CD4-positive, alpha-beta T cell (primary cell): ENCODE results near the gene DDRGK1. TPM values are rescaled to one million over a fixed set of nuclear protein-coding genes. Genes with fewer than 3 reads are reported as not detected.

Experiments
- ATAC-seq: fragments of 200-7000 bp; cut with Tn5 transposase; one replicate; pipeline ENCODE4 v1.10.0; 2022; ENCODE audit warnings: mild to moderate bottlenecking; ENCODE audit not compliant: poor library complexity
- CTCF ChIA-PET: fragments of 350-600 bp; sonication (Branson Sonifier 250); formaldehyde crosslinking; loops from one replicate; lab custom pipeline; 2021; ENCODE audit warnings: antibody characterized with exemption, inconsistent platforms; lab: Charles Lee
- POLR2A ChIA-PET: fragments of 350-600 bp; sonication (Branson Sonifier 250); formaldehyde crosslinking; loops from one replicate; lab custom pipeline; 2021; ENCODE audit warnings: antibody characterized with exemption, inconsistent platforms; lab: Charles Lee
- DNase-seq, 14 experiments: peaks; one replicate each; pipeline ENCODE4 v3.0.0-alpha.2; 2013 to 2020; ENCODE audit warnings: mixed read lengths in 2 of 14
- H3K27ac ChIP-seq, 2 donors: one replicate each; pipeline versions ENCODE4 v1.5.1 to v1.7.0; 2013; ENCODE audit warnings: low read length in 2 of 2, low read depth in 1 of 2, mild to moderate bottlenecking in 1 of 2
- H3K27me3 ChIP-seq, 2 experiments: 1 replicate in 1 of 2; 2 replicates in 1 of 2; pipeline versions ENCODE4 v1.6.1 to v1.7.0; 2013; ENCODE audit warnings: low read length in 2 of 2, control low read depth in 1 of 2, mild to moderate bottlenecking in 1 of 2, moderate library complexity in 1 of 2; ENCODE audit not compliant: insufficient read depth in 2 of 2, control insufficient read depth in 1 of 2
- H3K36me3 ChIP-seq: one replicate; pipeline ENCODE4 v1.6.1; 2013; ENCODE audit warnings: low read length, control low read depth; ENCODE audit not compliant: insufficient read depth
- H3K4me1 ChIP-seq: one replicate; pipeline ENCODE4 v1.6.1; 2013; ENCODE audit warnings: low read length, control low read depth; ENCODE audit not compliant: insufficient read depth
- H3K4me3 ChIP-seq: one replicate; pipeline ENCODE4 v1.5.1; 2013; ENCODE audit warnings: mild to moderate bottlenecking, low read length, moderate library complexity
- H3K9me3 ChIP-seq, 2 experiments: 1 replicate in 1 of 2; 2 replicates in 1 of 2; pipeline versions ENCODE4 v1.6.1 to v1.7.0; 2013; ENCODE audit warnings: low read length in 2 of 2, mild to moderate bottlenecking in 2 of 2, control low read depth in 1 of 2, moderate library complexity in 1 of 2; ENCODE audit not compliant: control insufficient read depth in 1 of 2, insufficient read depth in 1 of 2
- H3K27ac Mint-ChIP-seq: one replicate; pipeline ENCODE4 v1.8.0; 2020; ENCODE audit warnings: mixed read lengths
- H3K27me3 Mint-ChIP-seq: one replicate; pipeline ENCODE4 v1.8.0; 2021; ENCODE audit warnings: mixed read lengths
- H3K36me3 Mint-ChIP-seq: one replicate; pipeline ENCODE4 v1.8.0; 2021; ENCODE audit warnings: low read depth, mixed read lengths
- H3K4me1 Mint-ChIP-seq: one replicate; pipeline ENCODE4 v1.8.0; 2021; ENCODE audit warnings: low read depth, mixed read lengths
- H3K4me3 Mint-ChIP-seq: one replicate; pipeline ENCODE4 v1.8.0; 2020; ENCODE audit warnings: mild to moderate bottlenecking, mixed read lengths
- H3K9me3 Mint-ChIP-seq: one replicate; pipeline ENCODE4 v1.8.0; 2020; ENCODE audit warnings: mixed read lengths
- intact Hi-C, 2 experiments: fragments of 100-400 bp; cut with DNase I in 1 of 2; cut with micrococcal nuclease in 1 of 2; formaldehyde crosslinking; loops; one replicate each; pipeline versions ENCODE4 v1.15.1 to v1.9.0; 2023 to 2025; cut with DNase I, micrococcal nuclease
- total RNA-seq, 174 experiments: library from RNA in 2 of 174; stranded (reverse) in 2 of 174; gene quantifications; one replicate each; pipeline ENCODE4 v1.2.3 and lab custom pipeline; 2021 to 2026
- TF ChIP-seq, protein P1 (sequence below): fragments of 200-600 bp; IDR thresholded peaks from one replicate; pipeline ENCODE4 v1.8.0; 2022; ENCODE audit warnings: antibody characterized with exemption, mild to moderate bottlenecking

Gene DDRGK1
- total RNA-seq, 2 experiments from 2014 or later = 40.7 to 43.4 TPM

DNA sequence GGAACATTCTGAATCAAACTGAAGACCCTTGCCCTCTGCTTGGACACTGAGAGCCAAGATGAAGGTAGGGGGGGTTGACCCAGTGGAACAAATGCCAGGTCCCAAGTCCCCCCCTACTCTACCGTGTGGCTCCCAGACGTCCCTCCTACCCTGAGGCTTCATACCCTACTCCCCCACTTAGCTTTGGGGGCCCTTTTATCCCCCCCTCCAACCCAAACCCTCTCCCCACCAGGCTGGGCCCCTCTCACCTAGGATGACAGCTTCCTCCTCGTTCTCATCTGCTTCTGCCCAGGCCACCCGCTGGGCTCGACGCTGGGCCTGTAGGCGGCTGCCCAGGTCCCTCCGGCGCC, 1.5 kb downstream of the DDRGK1 start:
- TF ChIP-seq, protein P1, sequence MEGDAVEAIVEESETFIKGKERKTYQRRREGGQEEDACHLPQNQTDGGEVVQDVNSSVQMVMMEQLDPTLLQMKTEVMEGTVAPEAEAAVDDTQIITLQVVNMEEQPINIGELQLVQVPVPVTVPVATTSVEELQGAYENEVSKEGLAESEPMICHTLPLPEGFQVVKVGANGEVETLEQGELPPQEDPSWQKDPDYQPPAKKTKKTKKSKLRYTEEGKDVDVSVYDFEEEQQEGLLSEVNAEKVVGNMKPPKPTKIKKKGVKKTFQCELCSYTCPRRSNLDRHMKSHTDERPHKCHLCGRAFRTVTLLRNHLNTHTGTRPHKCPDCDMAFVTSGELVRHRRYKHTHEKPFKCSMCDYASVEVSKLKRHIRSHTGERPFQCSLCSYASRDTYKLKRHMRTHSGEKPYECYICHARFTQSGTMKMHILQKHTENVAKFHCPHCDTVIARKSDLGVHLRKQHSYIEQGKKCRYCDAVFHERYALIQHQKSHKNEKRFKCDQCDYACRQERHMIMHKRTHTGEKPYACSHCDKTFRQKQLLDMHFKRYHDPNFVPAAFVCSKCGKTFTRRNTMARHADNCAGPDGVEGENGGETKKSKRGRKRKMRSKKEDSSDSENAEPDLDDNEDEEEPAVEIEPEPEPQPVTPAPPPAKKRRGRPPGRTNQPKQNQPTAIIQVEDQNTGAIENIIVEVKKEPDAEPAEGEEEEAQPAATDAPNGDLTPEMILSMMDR = no peak
- POLR2A ChIA-PET = interaction anchor here (0.8 to 1.5 kb wide), 5 partner anchors 15 to 110 kb away, joined by 3 to 7 read pairs (median 4); partner anchors contain the start of genes FASTKD5 and UBOX5
- Mint-ChIP-seq H3K9me3 (no peaks in the 10 kb centered on the region), H3K4me1 (peaks cover 26% of the 10 kb centered on the region), H3K27ac (peak overlapping the region; percentile 92), H3K4me3 (peak overlapping the region; percentile 96), H3K27me3 (no peaks in the 10 kb centered on the region), H3K36me3 (peaks cover 41% of the 10 kb centered on the region)
- Histone ChIP-seq H3K9me3 (no peaks in the 10 kb centered on the region), H3K4me1 (peaks cover 25% of the 10 kb centered on the region), H3K27me3 (no peaks in the 10 kb centered on the region), H3K36me3 (peaks cover 26% of the 10 kb centered on the region), H3K27ac (peak overlapping the region; percentile 78 to 83), H3K4me3 (peak overlapping the region; percentile 99)
- no peak for DNase-seq
- CTCF ChIA-PET = no interaction called here
- intact Hi-C loops = loop anchor here in 1 of 2 experiments (5.0 to 10.0 kb wide), 2 partner anchors 41 to 158 kb away; partner anchors contain the start of genes GNRH2 and MRPS26
- no peak for ATAC-seq

DNA sequence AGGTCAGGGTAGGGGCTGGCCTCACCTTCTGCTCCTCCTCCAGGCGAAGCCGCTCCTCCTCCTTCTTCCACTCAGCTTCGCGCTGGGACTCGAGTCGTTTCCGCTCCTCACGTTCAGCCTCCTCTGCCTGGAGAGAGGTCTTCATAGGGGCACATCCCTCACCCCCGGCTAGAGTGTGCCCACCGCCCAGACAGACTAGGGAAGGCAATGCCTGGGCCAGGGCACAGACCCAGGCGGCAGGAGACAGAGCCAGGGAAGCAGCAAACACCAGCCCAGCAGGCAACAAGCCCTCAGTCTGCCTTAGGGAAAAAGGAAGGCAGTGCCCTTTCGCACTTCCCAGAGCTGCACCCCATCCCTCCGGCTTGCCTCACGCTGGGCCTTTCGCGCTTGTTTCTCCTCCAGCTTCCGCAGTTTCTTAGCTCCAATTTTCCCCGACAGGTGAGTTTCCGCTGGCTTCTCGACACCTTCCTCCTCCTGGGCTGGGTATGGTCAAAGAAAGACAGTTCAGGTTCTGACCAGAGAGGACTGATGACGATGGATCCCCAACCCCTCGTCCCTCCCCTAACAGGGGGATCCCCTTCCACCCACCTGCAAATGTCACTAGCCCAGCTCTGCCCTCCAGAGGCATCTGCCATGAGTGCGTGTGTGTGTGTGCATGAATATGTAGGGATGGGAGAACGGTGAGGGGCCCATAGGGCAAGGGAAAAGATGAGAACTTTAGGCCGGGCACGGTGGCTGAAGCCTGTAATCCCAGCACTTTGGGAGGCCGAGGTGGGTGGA, 4.3 kb downstream of the DDRGK1 start:
- H3K27ac Mint-ChIP-seq = no peak overlapping the region
- H3K4me1 ChIP-seq = peaks cover 25% of the 10 kb centered on the region
- H3K36me3 ChIP-seq = peaks cover 45% of the 10 kb centered on the region
- POLR2A ChIA-PET = no interaction called here
- no peaks in the 10 kb centered on the region for H3K9me3 ChIP-seq
- H3K4me1 Mint-ChIP-seq = peaks cover 32% of the 10 kb centered on the region
- no peaks in the 10 kb centered on the region for H3K27me3 ChIP-seq
- no peak overlapping the region for H3K27ac ChIP-seq
- no peak overlapping the region for H3K4me3 Mint-ChIP-seq
- CTCF ChIA-PET = interaction anchor here (0.9 kb wide), 1 partner anchor 17 kb away, joined by 4 read pairs; no protein-coding TSS in a partner anchor
- DNase-seq = no peak
- H3K9me3 Mint-ChIP-seq = no peaks in the 10 kb centered on the region
- TF ChIP-seq, protein P1 = no peak
- H3K36me3 Mint-ChIP-seq = peaks cover 65% of the 10 kb centered on the region
- intact Hi-C loops = loop anchor here in 1 of 2 experiments (5.0 to 10.0 kb wide), 2 partner anchors 38 to 155 kb away; partner anchors contain the start of genes GNRH2 and MRPS26
- no peak for ATAC-seq
- H3K4me3 ChIP-seq = no peak overlapping the region
- no peaks in the 10 kb centered on the region for H3K27me3 Mint-ChIP-seq

DNA sequence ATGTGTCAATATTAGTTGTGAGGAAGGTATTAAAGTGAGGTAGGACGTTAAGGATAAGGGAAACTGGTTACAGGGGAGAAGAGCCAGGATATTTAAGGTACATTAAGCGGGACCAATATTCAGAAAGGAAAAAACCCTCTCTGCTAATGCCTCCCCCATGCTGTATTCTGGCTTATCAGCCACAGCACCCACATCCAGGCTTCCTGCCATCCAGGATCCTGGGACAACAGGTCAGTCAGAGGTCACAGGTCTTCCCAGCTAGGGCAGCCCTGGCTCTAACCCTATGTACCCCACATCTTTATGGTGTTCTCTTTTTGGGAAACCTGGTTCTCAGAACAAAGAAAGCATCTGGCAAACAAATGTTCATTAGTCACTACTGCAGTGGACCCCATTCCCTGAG, 5.3 kb downstream of the DDRGK1 start:
- H3K27me3 Mint-ChIP-seq = no peaks in the 10 kb centered on the region
- DNase-seq (no peak), ATAC-seq (no peak)
- TF ChIP-seq, protein P1 = no peak
- peaks cover 70% of the 10 kb centered on the region for H3K36me3 Mint-ChIP-seq
- Histone ChIP-seq H3K4me1 (peaks cover 20% of the 10 kb centered on the region), H3K9me3 (no peaks in the 10 kb centered on the region), H3K27me3 (no peaks in the 10 kb centered on the region), H3K27ac (no peak overlapping the region), H3K36me3 (peaks cover 55% of the 10 kb centered on the region), H3K4me3 (no peak overlapping the region)
- H3K9me3 Mint-ChIP-seq = no peaks in the 10 kb centered on the region
- H3K4me1 Mint-ChIP-seq = peaks cover 26% of the 10 kb centered on the region
- intact Hi-C loops = no loop called here
- ChIA-PET CTCF (no interaction called here), POLR2A (no interaction called here)
- H3K27ac Mint-ChIP-seq = no peak overlapping the region
- H3K4me3 Mint-ChIP-seq = no peak overlapping the region
